Bronchial epithelial cell (primary cell): ENCODE measurements around the gene DMRT3. TPM values are rescaled to one million over a fixed set of nuclear protein-coding genes. Genes with fewer than 3 reads are reported as not detected.

ENCODE experiments used
- DNase-seq: peaks from one replicate; pipeline ENCODE4 v3.0.0-alpha.2; 2010; ENCODE audit warnings: low read depth
- FAIRE-seq: peaks from 2 replicates; lab custom pipeline; 2011; peaks lifted over from hg19 to GRCh38; lab: Jason Lieb, UNC
- H3K27me3 ChIP-seq: 2 replicates; pipeline ENCODE4 v1.5.1; 2011; ENCODE audit warnings: low read length; ENCODE audit not compliant: control insufficient read depth, insufficient read depth
- H3K36me3 ChIP-seq: 2 replicates; pipeline ENCODE4 v1.5.1; 2011; ENCODE audit warnings: low read length; ENCODE audit not compliant: control insufficient read depth, insufficient read depth
- H3K4me3 ChIP-seq: 2 replicates; pipeline ENCODE4 v1.5.1; 2011; ENCODE audit warnings: mild to moderate bottlenecking, low read depth, low read length, control low read depth
- total RNA-seq: library from RNA; depleted of rRNA; stranded (reverse); fragments of >200 nt; gene quantifications from 2 replicates; pipeline ENCODE4 v1.2.1, GENCODE V29; 2014
- TF ChIP-seq, protein P1 (sequence below): IDR thresholded peaks from 2 replicates; pipeline ENCODE4 v1.5.1; 2011; ENCODE audit warnings: mild to moderate bottlenecking, moderate library complexity, low read length, control low read depth, inconsistent platforms; ENCODE audit not compliant: insufficient read depth, severe bottlenecking

The DMRT3 gene
- total RNA-seq, 1 donor from 2014 or later = not detected

DNA sequence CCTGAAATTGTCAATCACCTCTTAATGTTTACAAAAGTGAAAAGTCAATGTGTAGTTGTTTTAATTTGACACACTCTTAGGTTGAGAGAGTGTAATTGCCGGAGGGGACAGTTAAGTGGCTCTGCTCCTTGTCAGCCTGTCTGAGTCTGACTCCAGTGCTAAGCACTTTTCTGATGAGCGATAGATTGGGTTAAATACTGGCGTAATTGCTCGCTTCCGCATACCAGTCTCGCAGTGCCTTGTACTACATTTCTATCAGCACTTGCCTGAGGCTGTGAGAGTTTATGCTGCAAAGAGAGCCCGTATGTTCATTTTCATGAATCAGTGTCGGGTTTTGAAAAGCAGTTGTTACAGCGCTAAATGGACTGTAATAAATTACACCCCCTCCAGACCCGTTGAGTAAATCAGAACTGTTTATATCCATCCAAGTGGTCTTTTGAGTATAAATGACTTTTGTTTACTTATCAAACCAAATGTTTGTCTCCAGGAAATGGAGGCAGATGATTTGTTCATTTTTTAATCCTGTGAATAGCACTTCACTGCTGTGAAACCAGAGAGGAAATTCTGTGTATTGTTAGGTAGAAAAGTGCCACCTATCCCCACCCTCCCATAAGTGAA, 41.0 kb upstream of the DMRT3 start:
- no peak for FAIRE-seq
- peak; percentile 85 for DNase-seq
- no peak overlapping the region for H3K4me3 ChIP-seq
- no peaks in the 10 kb centered on the region for H3K36me3 ChIP-seq
- H3K27me3 ChIP-seq = no peaks in the 10 kb centered on the region
- TF ChIP-seq, protein P1, sequence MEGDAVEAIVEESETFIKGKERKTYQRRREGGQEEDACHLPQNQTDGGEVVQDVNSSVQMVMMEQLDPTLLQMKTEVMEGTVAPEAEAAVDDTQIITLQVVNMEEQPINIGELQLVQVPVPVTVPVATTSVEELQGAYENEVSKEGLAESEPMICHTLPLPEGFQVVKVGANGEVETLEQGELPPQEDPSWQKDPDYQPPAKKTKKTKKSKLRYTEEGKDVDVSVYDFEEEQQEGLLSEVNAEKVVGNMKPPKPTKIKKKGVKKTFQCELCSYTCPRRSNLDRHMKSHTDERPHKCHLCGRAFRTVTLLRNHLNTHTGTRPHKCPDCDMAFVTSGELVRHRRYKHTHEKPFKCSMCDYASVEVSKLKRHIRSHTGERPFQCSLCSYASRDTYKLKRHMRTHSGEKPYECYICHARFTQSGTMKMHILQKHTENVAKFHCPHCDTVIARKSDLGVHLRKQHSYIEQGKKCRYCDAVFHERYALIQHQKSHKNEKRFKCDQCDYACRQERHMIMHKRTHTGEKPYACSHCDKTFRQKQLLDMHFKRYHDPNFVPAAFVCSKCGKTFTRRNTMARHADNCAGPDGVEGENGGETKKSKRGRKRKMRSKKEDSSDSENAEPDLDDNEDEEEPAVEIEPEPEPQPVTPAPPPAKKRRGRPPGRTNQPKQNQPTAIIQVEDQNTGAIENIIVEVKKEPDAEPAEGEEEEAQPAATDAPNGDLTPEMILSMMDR = no peak

DNA sequence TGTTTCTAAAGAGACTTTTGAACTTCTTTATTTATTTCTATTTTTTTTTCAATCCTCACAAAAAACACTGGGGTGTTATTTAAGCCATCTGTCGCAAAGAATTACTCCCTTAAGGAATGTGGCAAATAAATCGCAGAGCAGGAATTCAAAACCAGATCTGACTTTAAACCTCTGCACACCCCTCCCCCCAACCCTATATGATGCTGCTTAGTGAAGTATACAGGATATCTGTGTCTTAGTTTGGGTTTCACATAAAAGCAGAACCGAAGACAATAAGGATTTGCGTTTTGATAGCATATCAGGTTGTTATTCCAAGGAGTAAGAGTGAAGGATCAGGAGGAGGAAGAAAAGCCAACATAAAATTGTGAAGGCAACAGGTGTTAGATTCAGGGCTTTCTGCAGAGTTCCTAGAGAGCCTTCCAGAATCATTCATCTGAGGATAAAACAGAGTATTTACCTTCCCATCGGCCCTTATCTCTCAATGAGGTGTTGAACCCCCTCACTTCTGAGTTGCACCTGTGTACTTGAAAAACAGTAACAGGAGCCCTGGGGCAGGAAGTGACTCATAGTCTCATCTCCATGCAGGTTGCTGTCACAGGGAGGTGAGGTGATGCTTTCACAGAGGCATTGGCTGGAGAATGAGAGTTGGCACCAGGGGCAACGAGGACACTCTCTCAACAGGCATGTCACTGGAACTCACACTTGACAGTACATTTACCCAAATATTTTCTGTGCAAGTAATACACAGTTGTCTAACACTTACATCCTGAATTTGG, 33.5 kb upstream of the DMRT3 start:
- H3K4me3 ChIP-seq = no peak overlapping the region
- FAIRE-seq (no peak), DNase-seq (peak; percentile 58)
- H3K36me3 ChIP-seq = no peaks in the 10 kb centered on the region
- no peaks in the 10 kb centered on the region for H3K27me3 ChIP-seq
- TF ChIP-seq, protein P1 = no peak

DNA sequence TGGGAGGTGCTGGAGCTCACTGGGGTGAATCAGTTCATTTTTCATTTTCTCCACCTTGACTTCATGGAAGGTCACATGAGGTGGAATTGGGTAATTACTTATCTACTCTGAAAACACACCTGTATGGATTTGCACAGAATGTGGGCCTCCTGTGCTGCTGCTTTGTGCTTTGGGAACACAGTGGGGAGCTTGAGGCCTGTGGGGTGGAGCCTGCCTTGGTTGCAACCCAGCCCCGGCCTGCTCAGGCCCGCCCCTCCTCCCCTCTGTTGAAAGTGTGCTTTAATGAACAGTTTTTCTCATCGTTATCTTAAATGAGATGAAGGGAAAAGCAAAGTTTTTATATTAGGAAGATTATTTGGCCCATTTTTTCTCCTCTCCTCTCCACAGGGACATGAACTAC, 28.5 kb upstream of the DMRT3 start:
- no peak overlapping the region for H3K4me3 ChIP-seq
- peaks cover 4% of the 10 kb centered on the region for H3K27me3 ChIP-seq
- FAIRE-seq = no peak
- no peak for DNase-seq
- TF ChIP-seq, protein P1 = no peak
- no peaks in the 10 kb centered on the region for H3K36me3 ChIP-seq

DNA sequence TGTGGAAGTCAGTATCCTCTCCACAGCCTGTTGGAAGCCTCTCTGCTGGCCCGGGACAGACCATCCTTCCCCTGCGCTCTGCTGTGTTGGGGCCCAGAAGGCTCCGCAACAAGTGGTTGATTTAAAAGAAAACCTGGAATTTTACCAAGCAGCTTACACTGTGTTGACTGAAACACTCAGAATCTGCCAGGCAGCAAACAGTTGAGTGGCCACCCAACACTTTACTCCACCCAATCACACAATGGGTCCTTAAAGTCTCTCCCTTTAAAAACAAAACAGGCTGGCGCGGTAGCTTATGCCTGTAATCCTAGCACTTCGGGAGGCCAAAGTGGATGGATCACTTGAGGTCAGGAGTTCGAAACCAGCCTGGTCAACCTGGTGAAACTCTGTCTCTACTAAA, 28.0 kb upstream of the DMRT3 start:
- Histone ChIP-seq H3K36me3 (no peaks in the 10 kb centered on the region), H3K27me3 (peaks cover 4% of the 10 kb centered on the region), H3K4me3 (no peak overlapping the region)
- TF ChIP-seq, protein P1 = no peak
- FAIRE-seq (no peak), DNase-seq (no peak)

DNA sequence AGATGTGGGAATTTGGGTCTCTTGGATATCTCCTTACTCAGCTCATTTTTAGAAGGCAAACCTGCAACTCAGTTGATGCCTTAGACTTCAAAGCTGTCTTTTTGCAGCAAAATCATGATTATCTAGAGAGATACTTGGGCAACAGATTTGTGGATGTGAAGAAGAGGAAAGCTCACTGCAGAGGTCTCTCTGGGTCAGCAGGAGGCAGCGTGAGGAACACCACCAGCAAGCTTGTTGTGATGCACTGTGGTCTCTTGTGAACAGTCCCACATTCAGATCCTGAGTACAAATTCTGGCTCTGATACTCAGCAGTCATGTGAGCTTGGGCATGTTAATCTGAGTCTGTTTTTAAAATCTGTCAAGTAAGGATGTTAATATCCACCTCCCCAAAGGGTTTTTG, 26.3 kb upstream of the DMRT3 start:
- TF ChIP-seq, protein P1 = no peak
- FAIRE-seq = no peak
- no peaks in the 10 kb centered on the region for H3K36me3 ChIP-seq
- H3K27me3 ChIP-seq = peaks cover 5% of the 10 kb centered on the region
- no peak overlapping the region for H3K4me3 ChIP-seq
- DNase-seq = no peak
